SK-N-SH treated with all-trans-retinoic acid at 6 μM for 48 hours (cell line): ENCODE results near the gene TSSK6.
A peak's percentile ranks its signal among the peaks of the same experiment; 100 is the strongest.

Source experiments
- ATAC-seq: fragments of 200-7000 bp; cut with Tn5 transposase; 3 replicates; pipeline ENCODE4 v1.9.1; 2020; ENCODE audit warnings: mild to moderate bottlenecking, moderate library complexity
- BACH2 ChIP-seq: fragments of 250-450 bp; sonication (Bioruptor Pico); IDR thresholded peaks from 2 replicates; pipeline ENCODE4 v1.9.0; 2021; ENCODE audit warnings: mild to moderate bottlenecking, borderline replicate concordance
- CSDC2 ChIP-seq: fragments of 250-450 bp; sonication (Bioruptor Pico); IDR thresholded peaks from 2 replicates; pipeline ENCODE4 v1.5.0; 2020; ENCODE audit warnings: mild to moderate bottlenecking, moderate library complexity
- CSRNP3 ChIP-seq: fragments of 250-450 bp; sonication (Bioruptor Pico); IDR thresholded peaks from 2 replicates; pipeline ENCODE4 v1.5.1; 2021; ENCODE audit warnings: mild to moderate bottlenecking, moderate library complexity
- GLIS3 ChIP-seq: fragments of 250-450 bp; sonication (Bioruptor Pico); IDR thresholded peaks from 2 replicates; pipeline ENCODE4 v1.5.0; 2020; ENCODE audit warnings: mild to moderate bottlenecking, moderate library complexity
- ISL1 ChIP-seq: fragments of 250-450 bp; sonication (Bioruptor Pico); IDR thresholded peaks from 2 replicates; pipeline ENCODE4 v2.1.2; 2022; ENCODE audit warnings: mild to moderate bottlenecking, moderate library complexity
- OSR1 ChIP-seq: fragments of 250-450 bp; sonication (Bioruptor Pico); IDR thresholded peaks from 2 replicates; pipeline ENCODE4 v1.8.0; 2022; ENCODE audit warnings: moderate library complexity, mild to moderate bottlenecking, inconsistent platforms
- RARB ChIP-seq: fragments of 250-450 bp; sonication (Bioruptor Pico); IDR thresholded peaks from 2 replicates; pipeline ENCODE4 v1.8.0; 2021; ENCODE audit warnings: mild to moderate bottlenecking, moderate library complexity
- SNAI2 ChIP-seq: fragments of 250-450 bp; sonication (Bioruptor Pico); IDR thresholded peaks from 2 replicates; pipeline ENCODE4 v1.5.0; 2020; ENCODE audit warnings: mild to moderate bottlenecking, moderate library complexity
- TOX ChIP-seq: fragments of 250-450 bp; sonication (Bioruptor Pico); IDR thresholded peaks from 2 replicates; pipeline ENCODE4 v1.8.0; 2021; ENCODE audit warnings: mild to moderate bottlenecking, moderate library complexity, borderline replicate concordance
- TSHZ2 ChIP-seq: fragments of 250-450 bp; sonication (Bioruptor Pico); IDR thresholded peaks from 2 replicates; pipeline ENCODE4 v1.5.0; 2020; ENCODE audit warnings: mild to moderate bottlenecking, moderate library complexity
- ZC3H10 ChIP-seq: fragments of 250-450 bp; sonication (Bioruptor Pico); IDR thresholded peaks from 2 replicates; pipeline ENCODE4 v1.5.1; 2021; ENCODE audit warnings: mild to moderate bottlenecking, moderate library complexity
- ZFP30 ChIP-seq: fragments of 450-650 bp; formaldehyde crosslinking; IDR thresholded peaks from 2 replicates; pipeline ENCODE4 v1.5.0; 2022; ENCODE audit warnings: mild to moderate bottlenecking, moderate library complexity
- ZNF565 ChIP-seq: fragments of 450-650 bp; formaldehyde crosslinking; conservative IDR thresholded peaks from 2 replicates; pipeline ENCODE4 v1.5.0; 2020; ENCODE audit warnings: low read depth, mild to moderate bottlenecking, moderate library complexity
- ZNF70 ChIP-seq: fragments of 450-650 bp; formaldehyde crosslinking; IDR thresholded peaks from 2 replicates; pipeline ENCODE4 v1.5.0; 2020; ENCODE audit warnings: mild to moderate bottlenecking, moderate library complexity
- ZNF8 ChIP-seq: fragments of 450-650 bp; formaldehyde crosslinking; IDR thresholded peaks from 2 replicates; pipeline ENCODE4 v1.5.0; 2020; ENCODE audit warnings: mild to moderate bottlenecking, moderate library complexity
- TF ChIP-seq, protein P1 (sequence below): fragments of 250-450 bp; sonication (Bioruptor Pico); IDR thresholded peaks from 2 replicates; pipeline ENCODE4 v1.8.0; 2020; ENCODE audit warnings: mild to moderate bottlenecking, moderate library complexity, borderline replicate concordance
- TF ChIP-seq, protein P2 (sequence below): fragments of 250-450 bp; sonication (Bioruptor Pico); IDR thresholded peaks from 2 replicates; pipeline ENCODE4 v1.8.0; 2021; ENCODE audit warnings: low read depth, mild to moderate bottlenecking, moderate library complexity, borderline replicate concordance

The TSSK6 gene

DNA sequence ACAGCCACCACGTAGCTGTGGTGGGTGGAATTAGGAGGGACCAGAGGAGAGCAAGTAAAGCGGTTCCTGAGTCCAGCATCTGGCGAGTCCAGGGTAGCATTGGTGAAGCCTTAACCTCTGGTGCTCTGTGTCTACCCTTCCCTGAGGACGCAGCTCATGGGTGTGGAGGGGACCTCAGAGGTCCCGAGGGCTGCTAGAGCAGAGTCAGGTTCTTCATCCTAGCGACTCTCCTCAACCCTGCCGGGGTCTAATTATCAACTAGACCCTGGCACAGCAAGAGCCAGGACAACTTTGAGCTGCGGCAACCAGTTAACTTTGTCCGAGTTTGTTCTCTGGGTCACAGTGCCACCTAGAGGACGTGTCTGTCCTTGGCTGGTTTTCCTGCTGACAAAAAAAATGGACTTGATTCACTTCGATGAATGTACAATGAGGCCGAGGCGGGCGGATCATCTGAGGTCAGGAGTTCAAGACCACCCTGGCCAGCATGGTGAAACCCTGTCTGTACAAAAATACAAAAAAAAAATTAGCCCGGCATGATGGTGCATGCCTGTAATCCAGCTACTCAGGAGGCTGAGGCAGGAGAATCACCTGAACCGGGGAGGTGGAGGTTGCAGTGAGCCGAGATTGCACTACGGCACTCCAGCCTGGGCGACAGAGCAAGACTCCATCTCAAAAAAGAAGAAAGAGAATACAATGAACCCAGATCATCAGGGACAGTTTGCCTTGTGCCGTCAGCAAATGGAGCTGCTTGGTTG, 25.0 kb downstream of the TSSK6 start:
- TF ChIP-seq, protein P1, sequence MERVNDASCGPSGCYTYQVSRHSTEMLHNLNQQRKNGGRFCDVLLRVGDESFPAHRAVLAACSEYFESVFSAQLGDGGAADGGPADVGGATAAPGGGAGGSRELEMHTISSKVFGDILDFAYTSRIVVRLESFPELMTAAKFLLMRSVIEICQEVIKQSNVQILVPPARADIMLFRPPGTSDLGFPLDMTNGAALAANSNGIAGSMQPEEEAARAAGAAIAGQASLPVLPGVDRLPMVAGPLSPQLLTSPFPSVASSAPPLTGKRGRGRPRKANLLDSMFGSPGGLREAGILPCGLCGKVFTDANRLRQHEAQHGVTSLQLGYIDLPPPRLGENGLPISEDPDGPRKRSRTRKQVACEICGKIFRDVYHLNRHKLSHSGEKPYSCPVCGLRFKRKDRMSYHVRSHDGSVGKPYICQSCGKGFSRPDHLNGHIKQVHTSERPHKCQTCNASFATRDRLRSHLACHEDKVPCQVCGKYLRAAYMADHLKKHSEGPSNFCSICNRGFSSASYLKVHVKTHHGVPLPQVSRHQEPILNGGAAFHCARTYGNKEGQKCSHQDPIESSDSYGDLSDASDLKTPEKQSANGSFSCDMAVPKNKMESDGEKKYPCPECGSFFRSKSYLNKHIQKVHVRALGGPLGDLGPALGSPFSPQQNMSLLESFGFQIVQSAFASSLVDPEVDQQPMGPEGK (CRISPR knock-in tag) = no peak
- TF ChIP-seq GLIS3 (CRISPR knock-in tag) (no peak), CSRNP3 (CRISPR knock-in tag) (no peak)
- ATAC-seq = peak; percentile 68

DNA sequence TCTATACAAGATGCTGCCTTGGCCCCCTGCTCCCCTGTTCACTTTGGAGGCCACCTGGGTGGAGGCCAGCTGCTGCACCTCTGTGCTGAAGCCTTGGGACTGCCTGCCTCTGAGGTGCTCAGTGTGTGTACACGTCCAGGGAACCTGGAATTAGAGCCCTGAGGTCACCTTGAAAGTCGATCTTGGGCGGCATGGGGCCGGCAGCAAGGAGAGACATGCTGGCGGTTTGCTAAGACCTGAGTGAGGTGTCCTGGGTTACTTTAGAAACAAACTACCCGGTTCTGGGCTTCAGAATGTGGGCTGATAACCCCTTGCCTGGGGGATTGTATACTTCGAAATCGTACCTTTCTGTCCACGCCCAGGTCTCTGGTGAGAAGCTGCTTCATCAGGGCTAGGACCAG, 25.5 kb downstream of the TSSK6 start:
- no peak for TF ChIP-seq ZNF70 (CRISPR knock-in tag)
- TF ChIP-seq CSRNP3 (CRISPR knock-in tag) = no peak
- TF ChIP-seq ZC3H10 (CRISPR knock-in tag) = no peak
- TF ChIP-seq TSHZ2 (CRISPR knock-in tag) = no peak
- TF ChIP-seq ZNF565 = no peak
- TF ChIP-seq, protein P1 (CRISPR knock-in tag) = no peak
- no peak for TF ChIP-seq CSDC2 (CRISPR knock-in tag)
- no peak for TF ChIP-seq TOX (CRISPR knock-in tag)
- TF ChIP-seq RARB (CRISPR knock-in tag) = no peak
- TF ChIP-seq, protein P2, sequence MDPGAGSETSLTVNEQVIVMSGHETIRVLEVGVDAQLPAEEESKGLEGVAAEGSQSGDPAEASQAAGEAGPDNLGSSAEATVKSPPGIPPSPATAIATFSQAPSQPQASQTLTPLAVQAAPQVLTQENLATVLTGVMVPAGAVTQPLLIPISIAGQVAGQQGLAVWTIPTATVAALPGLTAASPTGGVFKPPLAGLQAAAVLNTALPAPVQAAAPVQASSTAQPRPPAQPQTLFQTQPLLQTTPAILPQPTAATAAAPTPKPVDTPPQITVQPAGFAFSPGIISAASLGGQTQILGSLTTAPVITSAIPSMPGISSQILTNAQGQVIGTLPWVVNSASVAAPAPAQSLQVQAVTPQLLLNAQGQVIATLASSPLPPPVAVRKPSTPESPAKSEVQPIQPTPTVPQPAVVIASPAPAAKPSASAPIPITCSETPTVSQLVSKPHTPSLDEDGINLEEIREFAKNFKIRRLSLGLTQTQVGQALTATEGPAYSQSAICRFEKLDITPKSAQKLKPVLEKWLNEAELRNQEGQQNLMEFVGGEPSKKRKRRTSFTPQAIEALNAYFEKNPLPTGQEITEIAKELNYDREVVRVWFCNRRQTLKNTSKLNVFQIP (CRISPR knock-in tag) = no peak
- no peak for TF ChIP-seq ZNF8
- no peak for TF ChIP-seq OSR1 (CRISPR knock-in tag)
- TF ChIP-seq ZFP30 (CRISPR knock-in tag) = no peak
- no peak for TF ChIP-seq BACH2 (CRISPR knock-in tag)
- no peak for TF ChIP-seq ISL1
- no peak for TF ChIP-seq SNAI2
- ATAC-seq = peak; percentile 4; the same call in 2 of the 3 replicates
